HCT116 (cell line): ENCODE results near the gene DDRGK1. TPM values are rescaled to one million over a fixed set of nuclear protein-coding genes. Genes with fewer than 3 reads are reported as not detected.
A peak's percentile ranks its signal among the peaks of the same experiment; 100 is the strongest.

Experiments used
- ATAC-seq: fragments of 200-7000 bp; cut with Tn5 transposase; 2 replicates; pipeline ENCODE4 v1.9.1; 2020; ENCODE audit warnings: mild to moderate bottlenecking, moderate library complexity
- BruUV-seq: library from RNA; stranded (reverse); fragments of 400-500 nt; replicated peaks from 2 replicates; lab custom pipeline; 2021; lab: Mats Ljungman, UMichigan
- CTCF ChIA-PET: fragments of 300-600 bp; sonication (Branson Sonifier 250); formaldehyde crosslinking; loops from one replicate; lab custom pipeline; 2021; ENCODE audit warnings: antibody characterized with exemption; lab: Charles Lee
- POLR2A ChIA-PET: fragments of 300-600, 350-600 bp; sonication (Branson Sonifier 250); formaldehyde crosslinking; loops from one replicate; lab custom pipeline; 2021; ENCODE audit warnings: antibody characterized with exemption; lab: Charles Lee
- RAD21 ChIA-PET, 2 experiments: fragments of 300-600 bp; sonication (Branson Sonifier 250); formaldehyde crosslinking; loops; one replicate each; lab custom pipeline; 2023; ENCODE audit warnings: low total read pairs in 2 of 2; ENCODE audit not compliant: uncharacterized antibody in 2 of 2, unreplicated experiment in 2 of 2, low non-redundant PET in 1 of 2; lab: Charles Lee
- DNase-seq: peaks from one replicate; pipeline ENCODE4 v3.0.0-alpha.2; 2010; ENCODE audit warnings: low read depth, low spot score
- H2AFZ ChIP-seq: fragments of 200-600 bp; shearing (Covaris generic), sonication (generic); 2 replicates; pipeline ENCODE4 v1.6.1; 2017; ENCODE audit warnings: low read depth, mixed run types, mixed read lengths, antibody characterized with exemption, low read length; ENCODE audit not compliant: poor library complexity, severe bottlenecking
- H3K27ac ChIP-seq: 2 replicates; pipeline ENCODE4 v1.5.1; 2012; ENCODE audit warnings: low read depth, low read length
- H3K27me3 ChIP-seq: fragments of 200-600 bp; sonication (generic); 2 replicates; pipeline ENCODE4 v1.6.1; 2016; ENCODE audit warnings: mixed run types, low read length, mixed read lengths; ENCODE audit not compliant: insufficient read depth
- H3K36me3 ChIP-seq, 2 experiments: fragments of 200-500 bp in 1 of 2; fragments of 200-600 bp in 1 of 2; sonication (Bioruptor generic) in 1 of 2; sonication (generic) in 1 of 2; 2 replicates each; pipeline versions ENCODE4 v1.5.1 to v1.6.1; 2014 to 2016; ENCODE audit warnings: low read length in 2 of 2, inconsistent platforms in 1 of 2, mixed read lengths in 1 of 2, mixed run types in 1 of 2; ENCODE audit not compliant: insufficient read depth in 2 of 2, control insufficient read depth in 1 of 2
- H3K4me1 ChIP-seq, 2 experiments: fragments of 200-600 bp in 1 of 2; sonication (generic) in 1 of 2; 2 replicates each; pipeline versions ENCODE4 v1.5.1 to v1.6.1; 2012 to 2017; ENCODE audit warnings: low read length in 2 of 2, inconsistent platforms in 1 of 2, mild to moderate bottlenecking in 1 of 2, mixed read lengths in 1 of 2, mixed run types in 1 of 2, moderate library complexity in 1 of 2; ENCODE audit not compliant: insufficient read depth in 2 of 2, control insufficient read depth in 1 of 2
- H3K4me2 ChIP-seq: fragments of 200-600 bp; sonication (generic); 2 replicates; pipeline ENCODE4 v1.6.1; 2017; ENCODE audit warnings: mixed run types, low read length, mixed read lengths
- H3K4me3 ChIP-seq, 2 experiments: fragments of 200-600 bp in 1 of 2; sonication (generic) in 1 of 2; replicated peaks in 1 of 2; 2 replicates each; pipeline ENCODE4 v1.5.1; 2011 to 2016; ENCODE audit warnings: low read length in 2 of 2, control low read depth in 1 of 2, low read depth in 1 of 2, mild to moderate bottlenecking in 1 of 2, mixed read lengths in 1 of 2, mixed run types in 1 of 2
- H3K79me2 ChIP-seq: fragments of 200-600 bp; sonication (generic); 2 replicates; pipeline ENCODE4 v1.6.1; 2017; ENCODE audit warnings: mild to moderate bottlenecking, mixed run types, low read length, moderate library complexity, mixed read lengths; ENCODE audit not compliant: insufficient read depth
- H3K9ac ChIP-seq: fragments of 200-600 bp; sonication (generic); 2 replicates; pipeline ENCODE4 v1.6.1; 2016; ENCODE audit warnings: low read length, mixed read lengths
- H3K9me2 ChIP-seq: fragments of 200-600 bp; sonication (generic), shearing (Covaris generic); 2 replicates; pipeline ENCODE4 v1.6.1; 2017; ENCODE audit warnings: mixed run types, mild to moderate bottlenecking, moderate library complexity; ENCODE audit not compliant: insufficient read depth
- H3K9me3 ChIP-seq, 2 experiments: fragments of 200-500 bp in 1 of 2; fragments of 200-600 bp in 1 of 2; sonication (Bioruptor generic) in 1 of 2; sonication (generic) in 1 of 2; 2 replicates each; pipeline ENCODE4 v1.6.1; 2014 to 2017; ENCODE audit warnings: low read length in 2 of 2, mixed read lengths in 2 of 2, inconsistent platforms in 1 of 2, low read depth in 1 of 2, mild to moderate bottlenecking in 1 of 2, mixed run types in 1 of 2, moderate library complexity in 1 of 2; ENCODE audit not compliant: control insufficient read depth in 1 of 2, insufficient read depth in 1 of 2
- H4K20me1 ChIP-seq: fragments of 200-600 bp; sonication (generic), shearing (Covaris generic); 2 replicates; pipeline ENCODE4 v1.6.1; 2017; ENCODE audit warnings: mixed run types, mild to moderate bottlenecking, moderate library complexity; ENCODE audit not compliant: insufficient read depth
- EGR1 ChIP-seq: IDR thresholded peaks from 2 replicates; pipeline ENCODE4 v1.6.1; 2012; ENCODE audit warnings: low read depth
- ELF1 ChIP-seq: IDR thresholded peaks from 2 replicates; pipeline ENCODE4 v1.6.1; 2012; ENCODE audit warnings: low read depth, borderline replicate concordance
- EZH2 ChIP-seq: fragments of 200-600 bp; sonication (generic); IDR thresholded peaks from 2 replicates; pipeline ENCODE4 v1.6.1; 2017; ENCODE audit warnings: antibody characterized with exemption, mixed run types
- FOSL1 ChIP-seq: IDR thresholded peaks from 2 replicates; pipeline ENCODE4 v1.6.1; 2012; ENCODE audit warnings: low read depth
- JUND ChIP-seq: IDR thresholded peaks from 2 replicates; pipeline ENCODE4 v1.6.1; 2012
- POLR2A ChIP-seq: IDR thresholded peaks from 2 replicates; pipeline ENCODE4 v1.7.0; 2011; ENCODE audit warnings: borderline replicate concordance; ENCODE audit not compliant: insufficient read depth, insufficient read length; ENCODE audit errors: extremely low read depth
- RAD21 ChIP-seq: IDR thresholded peaks from 2 replicates; pipeline ENCODE4 v1.6.1; 2012; ENCODE audit warnings: low read depth, mild to moderate bottlenecking
- SIN3A ChIP-seq: IDR thresholded peaks from 2 replicates; pipeline ENCODE4 v1.6.1; 2012; ENCODE audit warnings: low read depth
- ZFX ChIP-seq: fragments of 450-650 bp; IDR thresholded peaks from 2 replicates; pipeline ENCODE4 v1.6.1; 2017
- intact Hi-C: fragments of 100-400 bp; cut with micrococcal nuclease; formaldehyde crosslinking; loops from 2 replicates; pipeline ENCODE4 v1.10.0; 2022
- total RNA-seq: library from RNA; stranded (reverse); gene quantifications from one replicate; pipeline ENCODE4 v1.2.1, GENCODE V29; 2021; ENCODE audit not compliant: unreplicated experiment
- TF ChIP-seq, protein P1 (sequence below): IDR thresholded peaks from 2 replicates; pipeline ENCODE4 v1.6.1; 2012
- TF ChIP-seq, protein P2 (sequence below), 3 experiments: fragments of 200-600 bp in 1 of 3; sonication (generic) in 1 of 3; IDR thresholded peaks in 2 of 3; conservative IDR thresholded peaks in 1 of 3; 2 replicates each; pipeline ENCODE4 v1.5.1; 2012 to 2017; ENCODE audit warnings: low read depth in 2 of 3, low read length in 2 of 3, antibody characterized with exemption in 1 of 3, borderline replicate concordance in 1 of 3, control low read depth in 1 of 3, mild to moderate bottlenecking in 1 of 3, mixed read lengths in 1 of 3, mixed run types in 1 of 3, moderate library complexity in 1 of 3; ENCODE audit not compliant: insufficient read depth in 1 of 3
- TF ChIP-seq, protein P3 (sequence below): IDR thresholded peaks from 2 replicates; pipeline ENCODE4 v1.6.1; 2012

DDRGK1 gene
- total RNA-seq, 1 experiment from 2014 or later = 45.8 TPM

- H3K27me3 ChIP-seq = no peaks in the 10 kb centered on the region
- no peaks in the 10 kb centered on the region for H3K9me3 ChIP-seq
- RAD21 ChIA-PET = no interaction called here
- H3K9me2 ChIP-seq = no peaks in the 10 kb centered on the region
- DNase-seq (no peak), ATAC-seq (peak; percentile 42)
- no peak for TF ChIP-seq SIN3A
- no peak for TF ChIP-seq ZFX
- TF ChIP-seq RAD21 = no peak
- TF ChIP-seq, protein P1, sequence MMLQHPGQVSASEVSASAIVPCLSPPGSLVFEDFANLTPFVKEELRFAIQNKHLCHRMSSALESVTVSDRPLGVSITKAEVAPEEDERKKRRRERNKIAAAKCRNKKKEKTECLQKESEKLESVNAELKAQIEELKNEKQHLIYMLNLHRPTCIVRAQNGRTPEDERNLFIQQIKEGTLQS = no peak
- no peak for TF ChIP-seq ELF1
- TF ChIP-seq, protein P2, sequence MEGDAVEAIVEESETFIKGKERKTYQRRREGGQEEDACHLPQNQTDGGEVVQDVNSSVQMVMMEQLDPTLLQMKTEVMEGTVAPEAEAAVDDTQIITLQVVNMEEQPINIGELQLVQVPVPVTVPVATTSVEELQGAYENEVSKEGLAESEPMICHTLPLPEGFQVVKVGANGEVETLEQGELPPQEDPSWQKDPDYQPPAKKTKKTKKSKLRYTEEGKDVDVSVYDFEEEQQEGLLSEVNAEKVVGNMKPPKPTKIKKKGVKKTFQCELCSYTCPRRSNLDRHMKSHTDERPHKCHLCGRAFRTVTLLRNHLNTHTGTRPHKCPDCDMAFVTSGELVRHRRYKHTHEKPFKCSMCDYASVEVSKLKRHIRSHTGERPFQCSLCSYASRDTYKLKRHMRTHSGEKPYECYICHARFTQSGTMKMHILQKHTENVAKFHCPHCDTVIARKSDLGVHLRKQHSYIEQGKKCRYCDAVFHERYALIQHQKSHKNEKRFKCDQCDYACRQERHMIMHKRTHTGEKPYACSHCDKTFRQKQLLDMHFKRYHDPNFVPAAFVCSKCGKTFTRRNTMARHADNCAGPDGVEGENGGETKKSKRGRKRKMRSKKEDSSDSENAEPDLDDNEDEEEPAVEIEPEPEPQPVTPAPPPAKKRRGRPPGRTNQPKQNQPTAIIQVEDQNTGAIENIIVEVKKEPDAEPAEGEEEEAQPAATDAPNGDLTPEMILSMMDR (IDR thresholded peaks at IDR 0.05 in 2 of 3, conservative IDR thresholded peaks at IDR 0.05 in 1 of 3; ENCODE audit: borderline replicate concordance in 1 of 3, insufficient read depth in 1 of 3, low read depth in 2 of 3, low read length in 2 of 3) = no peak
- no peak for TF ChIP-seq POLR2A
- no peak for TF ChIP-seq EGR1
- peak; percentile 98 for TF ChIP-seq FOSL1
- TF ChIP-seq JUND = peak; percentile 89
- no peak for TF ChIP-seq EZH2
- TF ChIP-seq, protein P3, sequence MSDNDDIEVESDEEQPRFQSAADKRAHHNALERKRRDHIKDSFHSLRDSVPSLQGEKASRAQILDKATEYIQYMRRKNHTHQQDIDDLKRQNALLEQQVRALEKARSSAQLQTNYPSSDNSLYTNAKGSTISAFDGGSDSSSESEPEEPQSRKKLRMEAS = no peak; the same call in 1 of the 2 replicates
- peaks cover 25 to 42% of the 10 kb centered on the region in 2 experiments for H3K4me1 ChIP-seq
- intact Hi-C loops = no loop called here
- H3K36me3 ChIP-seq = peaks cover 0 to 6% of the 10 kb centered on the region in 2 experiments; a peak in 2 of 4 replicates
- H4K20me1 ChIP-seq = no peaks in the 10 kb centered on the region
- no peak overlapping the region for H3K9ac ChIP-seq
- H3K4me2 ChIP-seq = peak overlapping the region; percentile 50
- H3K79me2 ChIP-seq = no peaks in the 10 kb centered on the region
- CTCF ChIA-PET = no interaction called here
- peak overlapping the region; percentile 11; the same call in 1 of the 2 replicates for H3K27ac ChIP-seq
- H3K4me3 ChIP-seq = no peak overlapping the region
- BruUV-seq = no TSS peak
- H2AFZ ChIP-seq = no peak overlapping the region
- POLR2A ChIA-PET = no interaction called here
Measured at GRCh38 chr20:3235666-3236324, 31.3 kb upstream of the DDRGK1 start.
